IPS DF 6.9 (cell line): ENCODE data around the gene THSD4.

Experiments used
- DNase-seq: peaks from one replicate; pipeline ENCODE4 v3.0.0-alpha.2; 2013; ENCODE audit warnings: low read depth, low spot score
- H3K27ac ChIP-seq: one replicate; pipeline ENCODE4 v1.5.1; 2013; ENCODE audit warnings: low read length, control low read depth
- H3K27me3 ChIP-seq: 2 replicates; pipeline ENCODE4 v1.6.1; 2013; ENCODE audit warnings: mild to moderate bottlenecking, low read length; ENCODE audit not compliant: control insufficient read depth, insufficient read depth
- H3K36me3 ChIP-seq: 2 replicates; pipeline ENCODE4 v1.6.1; 2013; ENCODE audit warnings: low read length; ENCODE audit not compliant: control insufficient read depth, insufficient read depth
- H3K4me1 ChIP-seq: 2 replicates; pipeline ENCODE4 v1.6.1; 2013; ENCODE audit warnings: low read length; ENCODE audit not compliant: control insufficient read depth, insufficient read depth
- H3K4me3 ChIP-seq: 2 replicates; pipeline ENCODE4 v1.5.1; 2013; ENCODE audit warnings: mild to moderate bottlenecking, low read length
- H3K9me3 ChIP-seq: 2 replicates; pipeline ENCODE4 v1.6.1; 2013; ENCODE audit warnings: low read length, inconsistent platforms; ENCODE audit not compliant: control insufficient read depth, insufficient read depth
- WGBS: extraction: QIAGEN DNeasy Blood & Tissue Kit; methylation state at CpG from one replicate; pipeline ENCODE4 v1.1.7; 2013; ENCODE audit warnings: mixed read lengths, missing lambda C conversion rate; ENCODE audit not compliant: insufficient read length, insufficient coverage; 5-methylcytosine and 5-hydroxymethylcytosine counted together

THSD4 gene

GRCh38 chr15:71779073-71779797, 664.0 kb downstream of the THSD4 start:
- H3K36me3 ChIP-seq: 0 out of 2 replicates have a peak, but pooled peaks cover 3% of the 10 kb centered on the region

GRCh38 chr15:71780115-71780976, 665.1 kb downstream of the THSD4 start:
- peak; percentile 79 for DNase-seq
- Histone ChIP-seq H3K4me1 (no peaks in the 10 kb centered on the region), H3K4me3 (no peak overlapping the region), H3K27me3 (no peaks in the 10 kb centered on the region), H3K36me3 (0 out of 2 replicates have a peak, but pooled peaks cover 3% of the 10 kb centered on the region), H3K9me3 (no peaks in the 10 kb centered on the region), H3K27ac (no peak overlapping the region)
- no CpG with 5 or more reads among the region's 13 CpGs for WGBS

More at GRCh38 chr15:71779073-71779797, 664.0 kb downstream of the THSD4 start:
- Histone ChIP-seq H3K27me3 (no peaks in the 10 kb centered on the region), H3K27ac (no peak overlapping the region), H3K4me3 (no peak overlapping the region), H3K9me3 (no peaks in the 10 kb centered on the region), H3K4me1 (no peaks in the 10 kb centered on the region)
- WGBS: no CpG with 5 or more reads among the region's 6 CpGs
- no peak for DNase-seq

- H3K36me3 ChIP-seq: 0 out of 2 replicates have a peak, but pooled peaks cover 3% of the 10 kb centered on the region
- no peaks in the 10 kb centered on the region for H3K9me3 ChIP-seq
- H3K27me3 ChIP-seq: no peaks in the 10 kb centered on the region
- H3K4me1 ChIP-seq: no peaks in the 10 kb centered on the region
- DNase-seq: no peak
- no peak overlapping the region for H3K27ac ChIP-seq
- H3K4me3 ChIP-seq: no peak overlapping the region
- no CpG with 5 or more reads among the region's 9 CpGs for WGBS
Measured at GRCh38 chr15:71781179-71781964, 666.1 kb downstream of the THSD4 start.

DNA sequence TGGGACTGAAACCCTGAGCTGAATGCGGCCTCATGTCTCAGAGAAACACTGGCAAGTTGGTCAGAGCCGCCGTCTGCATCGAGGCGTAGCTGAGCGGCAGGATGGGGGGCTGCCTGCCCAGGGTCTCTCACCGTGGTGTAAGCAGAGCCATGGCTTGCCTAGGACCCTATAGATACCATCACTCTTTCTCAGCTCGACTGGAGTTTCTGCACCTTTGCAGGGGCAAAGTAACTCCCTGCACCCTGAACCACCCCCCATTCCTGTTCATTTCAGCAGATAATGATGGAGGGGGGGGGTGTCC, 666.6 kb downstream of the THSD4 start:
- H3K27me3 ChIP-seq: no peaks in the 10 kb centered on the region
- H3K27ac ChIP-seq: no peak overlapping the region
- DNase-seq: no peak
- no peaks in the 10 kb centered on the region for H3K4me1 ChIP-seq
- H3K9me3 ChIP-seq: no peaks in the 10 kb centered on the region
- H3K4me3 ChIP-seq: no peak overlapping the region
- no CpG with 5 or more reads among the region's 8 CpGs for WGBS
- 0 out of 2 replicates have a peak, but pooled peaks cover 3% of the 10 kb centered on the region for H3K36me3 ChIP-seq

GRCh38 chr15:71782422-71783165, 667.3 kb downstream of the THSD4 start:
- Histone ChIP-seq H3K9me3 (no peaks in the 10 kb centered on the region), H3K27ac (no peak overlapping the region), H3K4me3 (no peak overlapping the region), H3K4me1 (no peaks in the 10 kb centered on the region), H3K36me3 (no peaks in the 10 kb centered on the region), H3K27me3 (no peaks in the 10 kb centered on the region)
- no peak for DNase-seq
- no CpG with 5 or more reads among the region's 10 CpGs for WGBS

- no peaks in the 10 kb centered on the region for H3K4me1 ChIP-seq
- WGBS: no CpG with 5 or more reads among the region's 6 CpGs
- no peaks in the 10 kb centered on the region for H3K36me3 ChIP-seq
- no peaks in the 10 kb centered on the region for H3K9me3 ChIP-seq
- no peak for DNase-seq
- no peak overlapping the region for H3K27ac ChIP-seq
- no peak overlapping the region for H3K4me3 ChIP-seq
- H3K27me3 ChIP-seq: no peaks in the 10 kb centered on the region
Measured at GRCh38 chr15:71784719-71785118, 669.4 kb downstream of the THSD4 start.

DNA sequence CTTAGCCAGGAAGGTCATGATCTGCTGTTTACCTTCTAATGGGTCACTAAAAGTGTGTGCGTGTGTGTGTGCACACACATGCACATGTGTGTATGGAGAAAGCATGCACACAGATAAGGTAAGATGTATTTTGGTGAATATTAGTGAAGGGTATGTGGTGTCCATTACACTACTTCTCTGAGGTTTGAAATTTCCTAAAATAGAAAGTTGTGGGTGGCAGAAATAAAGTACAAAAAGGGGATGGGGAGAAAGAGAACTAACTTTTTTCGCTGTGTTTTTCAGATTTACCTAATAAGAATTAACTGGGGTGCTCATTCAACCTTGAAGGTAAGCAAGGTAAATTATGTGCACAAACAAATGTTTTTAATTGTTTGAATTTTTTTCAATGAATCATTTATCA, 670.7 kb downstream of the THSD4 start:
- no peaks in the 10 kb centered on the region for H3K36me3 ChIP-seq
- WGBS: no CpG with 5 or more reads among the region's 2 CpGs
- H3K4me1 ChIP-seq: no peaks in the 10 kb centered on the region; the same call in 1 of the 2 replicates
- H3K4me3 ChIP-seq: no peak overlapping the region
- H3K27ac ChIP-seq: no peak overlapping the region
- H3K27me3 ChIP-seq: no peaks in the 10 kb centered on the region
- H3K9me3 ChIP-seq: no peaks in the 10 kb centered on the region
- DNase-seq: no peak

GRCh38 chr15:71786673-71787072, 671.4 kb downstream of the THSD4 start:
- no peak overlapping the region for H3K4me3 ChIP-seq
- H3K4me1 ChIP-seq: no peaks in the 10 kb centered on the region; the same call in 1 of the 2 replicates
- no peaks in the 10 kb centered on the region for H3K36me3 ChIP-seq
- H3K27ac ChIP-seq: no peak overlapping the region
- H3K9me3 ChIP-seq: no peaks in the 10 kb centered on the region
- no peaks in the 10 kb centered on the region for H3K27me3 ChIP-seq
- no peak for DNase-seq
- WGBS: 100% methylated on average over 3 of the region's 7 CpGs

DNA sequence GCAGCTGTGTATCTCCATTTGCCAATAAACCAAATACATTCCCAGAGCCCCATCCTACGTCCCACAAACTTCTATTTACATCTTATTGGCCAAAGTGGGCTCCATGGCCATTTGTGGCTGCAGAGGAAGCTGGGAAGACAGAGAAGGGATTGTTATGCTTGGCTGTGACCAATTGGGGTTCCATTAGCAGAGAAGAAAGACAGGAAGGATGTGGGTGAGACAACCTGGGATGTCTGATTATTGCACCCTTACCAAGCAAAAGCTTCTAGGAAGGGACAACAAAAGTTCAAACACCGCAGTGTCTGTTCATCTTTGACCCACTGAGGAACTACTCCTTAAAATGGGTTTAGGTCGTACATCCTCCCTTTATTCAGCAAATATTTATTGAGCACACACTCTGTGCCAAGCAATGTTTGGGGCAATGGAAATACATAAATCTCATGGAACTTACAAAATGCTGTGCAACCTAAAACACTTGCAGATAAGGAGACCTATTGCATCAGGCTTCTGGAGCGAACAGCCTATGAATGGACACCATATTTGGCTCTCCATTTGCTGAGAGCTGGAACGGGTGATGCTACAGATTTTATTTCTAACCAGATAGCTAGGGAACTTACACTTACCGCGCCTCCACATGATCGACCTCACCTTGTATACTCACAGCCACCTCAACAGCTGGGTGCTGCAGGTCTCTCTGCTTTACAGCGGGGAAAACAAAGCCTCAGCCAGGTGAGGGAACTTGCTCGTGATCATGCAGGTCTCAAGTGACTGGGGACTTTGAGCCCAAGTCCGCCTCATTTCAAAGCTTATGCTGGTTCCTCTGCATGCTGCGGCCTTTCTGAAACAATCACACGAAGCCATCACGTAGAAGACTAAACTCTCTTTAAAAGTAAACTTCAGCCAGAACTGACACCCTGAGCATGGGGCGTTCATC, 673.6 kb downstream of the THSD4 start:
- no peak for DNase-seq
- no peaks in the 10 kb centered on the region; the same call in 1 of the 2 replicates for H3K4me1 ChIP-seq
- H3K27ac ChIP-seq: no peak overlapping the region
- H3K4me3 ChIP-seq: no peak overlapping the region
- WGBS: no CpG with 5 or more reads among the region's 15 CpGs
- H3K9me3 ChIP-seq: no peaks in the 10 kb centered on the region
- no peaks in the 10 kb centered on the region for H3K27me3 ChIP-seq
- no peaks in the 10 kb centered on the region for H3K36me3 ChIP-seq
